GM19099 (cell line): ENCODE measurements around the gene ERC2.

ENCODE experiments used
- POLR2A ChIP-seq: IDR thresholded peaks from 3 replicates; pipeline ENCODE4 v1.6.1; 2011; ENCODE audit warnings: low read depth; ENCODE audit not compliant: insufficient read length; ENCODE audit errors: extremely low read depth

Gene ERC2

DNA sequence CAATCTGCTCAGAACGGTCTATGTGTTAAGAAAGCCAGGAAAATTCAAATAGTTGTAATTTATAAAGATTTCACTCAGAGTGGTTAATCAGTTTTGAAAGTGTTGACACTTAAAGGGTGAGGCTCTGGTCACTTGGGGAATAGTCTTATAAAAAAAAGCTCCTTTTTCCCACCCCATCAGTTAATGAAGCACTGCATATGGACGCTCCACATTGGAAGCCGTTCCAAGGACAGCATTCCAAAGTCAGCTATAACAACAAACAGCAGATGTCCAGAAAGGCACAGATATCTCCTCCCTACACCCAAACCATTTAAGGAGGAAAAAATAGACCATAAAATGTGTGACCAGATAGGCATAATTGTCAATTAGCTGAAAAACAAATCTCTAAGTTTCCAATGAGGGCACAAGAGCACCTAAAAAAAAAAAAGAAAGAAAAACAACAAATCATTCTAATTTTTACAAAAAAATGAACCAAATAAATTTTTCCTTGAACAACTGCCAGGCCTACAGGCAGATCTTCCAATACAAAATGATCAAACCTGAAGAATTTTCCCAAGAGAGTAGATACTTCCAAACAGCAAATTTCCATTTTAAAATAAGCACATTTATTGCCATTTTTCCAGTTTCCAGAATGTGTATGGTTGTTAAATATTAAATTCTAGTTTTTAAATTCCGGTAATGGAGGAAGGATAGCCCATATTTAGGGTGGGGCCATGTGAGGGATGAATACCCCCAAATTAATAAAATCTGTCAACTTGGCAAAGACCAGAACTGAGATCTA, 198.3 kb downstream of the ERC2 start:
- TF ChIP-seq POLR2A = no peak

DNA sequence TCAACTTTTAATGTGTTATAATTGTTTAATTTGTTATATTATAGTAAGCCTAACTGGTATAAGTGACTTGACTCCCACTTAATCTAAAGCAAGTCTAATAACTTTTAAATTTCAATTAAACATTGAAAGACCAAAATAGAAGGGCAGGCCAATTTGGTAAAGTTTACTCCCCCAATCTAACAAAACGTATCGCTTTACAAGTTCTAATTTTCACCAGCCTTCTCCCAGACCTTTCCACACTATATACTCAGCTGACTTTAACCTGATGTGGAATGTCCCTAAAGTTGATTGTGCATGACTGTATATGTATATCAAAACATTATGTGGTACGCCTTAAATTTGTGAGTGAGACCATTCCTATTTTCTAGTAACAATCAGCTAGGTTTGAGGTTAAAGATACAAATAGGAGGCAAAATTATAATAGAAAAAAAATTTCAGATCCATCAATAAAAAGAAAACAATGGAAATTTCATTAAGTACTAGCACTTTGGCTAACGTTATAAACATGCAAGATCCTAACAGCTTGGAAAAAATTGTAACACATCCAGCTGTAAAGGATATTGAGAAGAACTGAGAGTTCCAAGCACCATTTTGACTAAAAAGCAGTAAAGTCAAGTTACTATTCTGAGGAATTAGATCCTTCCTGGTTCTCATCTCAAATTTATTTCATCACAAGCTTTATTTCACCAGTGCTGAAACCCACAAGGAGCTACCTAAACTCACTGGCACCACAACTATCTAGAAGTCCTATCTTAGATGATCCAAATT, 199.5 kb downstream of the ERC2 start:
- no peak for TF ChIP-seq POLR2A

DNA sequence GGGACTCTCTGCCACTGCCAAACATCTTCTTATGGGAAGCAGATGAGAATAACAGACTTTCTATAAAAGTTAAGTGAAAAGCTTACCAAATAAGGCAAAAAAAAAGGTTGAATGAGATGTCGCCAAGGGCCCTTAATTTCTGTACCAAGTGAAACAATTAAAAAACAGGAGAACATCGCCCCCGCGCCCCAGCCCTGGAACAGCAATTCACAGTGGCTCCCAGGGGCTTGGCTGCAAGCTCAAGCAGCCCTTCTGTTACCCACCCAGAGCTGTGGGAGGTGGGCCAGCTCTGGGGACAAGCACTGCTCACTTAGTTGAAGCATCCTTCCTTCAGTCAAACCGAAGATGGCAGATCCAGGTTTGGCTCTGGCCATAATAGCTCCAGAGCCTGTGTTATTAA, 208.0 kb downstream of the ERC2 start:
- TF ChIP-seq POLR2A = no peak

DNA sequence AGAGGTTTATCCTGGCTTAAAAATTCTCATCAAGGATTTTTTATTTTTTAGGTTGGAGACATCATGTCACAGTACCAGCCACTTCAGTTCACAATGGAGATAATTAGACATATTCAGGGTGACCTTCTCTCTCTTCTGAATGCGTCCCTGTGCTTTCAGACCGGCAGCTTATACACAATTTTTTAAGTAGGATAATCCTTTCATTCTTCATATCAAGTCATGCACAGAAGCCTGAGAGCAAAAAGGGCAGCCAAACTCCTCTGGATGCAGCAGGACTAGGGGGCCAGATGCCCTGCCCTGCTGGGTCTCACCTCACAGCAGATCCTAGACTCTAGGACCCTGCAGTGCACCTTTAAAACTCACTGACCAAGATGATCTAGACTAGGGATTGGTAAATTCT, 210.4 kb downstream of the ERC2 start:
- TF ChIP-seq POLR2A = no peak

DNA sequence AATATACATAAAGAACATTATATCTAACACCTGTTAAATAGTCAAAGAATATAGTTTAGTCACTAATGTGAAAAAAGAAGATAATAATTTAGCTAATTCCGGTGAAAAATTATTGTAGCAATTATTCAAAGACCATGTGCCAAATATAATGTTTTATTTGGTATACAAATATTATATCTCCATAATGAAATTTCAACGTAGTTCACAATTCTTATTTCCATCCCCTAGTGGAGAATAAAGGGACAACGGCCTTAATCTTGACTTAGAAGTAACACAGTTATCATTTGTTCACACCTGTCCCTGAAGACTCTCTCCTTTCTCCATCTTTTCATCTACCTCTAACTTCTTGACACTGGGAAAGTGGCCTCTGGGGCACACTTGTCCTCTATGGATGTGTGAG, 213.4 kb downstream of the ERC2 start:
- TF ChIP-seq POLR2A = no peak

DNA sequence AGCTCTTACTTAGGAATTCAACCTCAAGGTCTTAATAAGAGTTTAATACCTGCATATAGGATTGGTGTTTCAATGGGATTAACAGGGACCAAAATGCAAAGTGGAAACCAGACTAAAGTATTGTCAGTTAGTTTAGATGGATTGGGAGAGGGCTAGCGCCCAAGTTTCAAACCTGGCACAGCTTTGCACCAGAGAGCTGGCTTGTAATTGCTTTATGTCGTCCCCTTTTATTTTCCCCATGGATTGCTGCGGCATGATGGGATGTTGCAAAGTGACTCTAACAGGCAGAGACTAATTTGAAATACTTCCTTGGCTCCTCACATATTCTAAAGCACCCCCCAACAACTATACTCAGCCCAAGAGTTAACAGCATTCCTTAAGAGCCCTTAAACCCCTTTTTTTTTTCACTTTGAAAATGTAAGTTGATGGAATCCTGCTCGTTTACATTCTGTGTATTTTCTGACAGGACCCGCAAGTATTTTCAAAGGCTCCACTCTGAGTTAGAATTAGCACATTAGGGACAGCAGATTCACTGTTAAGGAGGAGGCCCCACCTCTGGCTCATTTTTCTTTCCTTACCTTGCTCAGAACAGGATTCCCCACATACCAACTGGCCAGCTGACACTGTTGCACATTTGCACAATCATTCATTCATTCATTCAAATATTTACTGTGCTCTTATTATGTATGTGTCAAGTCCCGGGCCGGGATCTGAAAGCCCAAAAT, 214.2 kb downstream of the ERC2 start:
- TF ChIP-seq POLR2A = no peak

DNA sequence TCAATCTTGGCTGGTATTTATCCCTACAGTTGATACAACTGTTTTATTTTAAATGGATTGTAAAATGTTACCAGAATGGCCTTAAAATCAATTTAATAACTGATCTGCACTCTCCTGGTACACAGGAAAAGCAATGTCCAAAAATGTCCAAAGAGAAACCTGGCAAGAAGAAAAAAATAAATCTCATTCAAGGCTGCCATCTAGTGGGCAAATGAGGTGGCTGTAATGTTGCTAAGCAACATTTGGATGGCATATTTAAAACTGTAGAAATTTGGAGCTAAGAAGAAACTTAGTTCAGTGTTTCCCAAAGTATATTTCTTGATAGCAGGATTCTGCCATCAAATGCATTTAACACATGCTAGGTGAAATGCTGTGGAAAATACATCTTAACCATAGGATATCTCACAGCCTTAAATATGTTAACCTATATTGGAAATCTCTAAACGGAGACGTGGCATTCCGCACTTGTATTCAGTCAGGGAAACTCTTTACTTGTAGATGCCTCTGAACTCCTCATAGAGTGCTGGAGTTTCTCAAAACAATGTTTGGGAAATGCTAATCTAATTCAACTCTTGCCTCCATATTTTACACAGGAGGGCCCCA, 216.8 kb downstream of the ERC2 start:
- TF ChIP-seq POLR2A = no peak

DNA sequence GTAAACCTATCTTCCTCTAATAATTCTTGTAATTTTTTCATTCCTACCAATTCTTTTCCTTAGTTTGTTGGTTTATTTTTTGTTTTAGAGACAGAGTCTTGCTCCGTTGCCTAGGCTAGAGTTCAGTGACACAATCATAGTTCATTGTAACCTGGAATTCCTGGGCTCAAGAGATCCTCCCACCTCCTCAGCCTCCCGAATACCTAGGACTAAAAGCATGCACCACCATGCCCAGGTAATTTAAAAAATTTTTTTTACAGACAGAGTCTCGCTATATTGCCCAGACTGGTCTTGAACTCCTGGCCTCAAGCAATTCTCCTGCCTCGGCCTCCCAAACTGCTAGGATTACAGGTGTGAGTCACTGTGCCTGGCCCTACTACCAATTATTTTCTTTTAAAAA, 220.2 kb downstream of the ERC2 start:
- TF ChIP-seq POLR2A = no peak

DNA sequence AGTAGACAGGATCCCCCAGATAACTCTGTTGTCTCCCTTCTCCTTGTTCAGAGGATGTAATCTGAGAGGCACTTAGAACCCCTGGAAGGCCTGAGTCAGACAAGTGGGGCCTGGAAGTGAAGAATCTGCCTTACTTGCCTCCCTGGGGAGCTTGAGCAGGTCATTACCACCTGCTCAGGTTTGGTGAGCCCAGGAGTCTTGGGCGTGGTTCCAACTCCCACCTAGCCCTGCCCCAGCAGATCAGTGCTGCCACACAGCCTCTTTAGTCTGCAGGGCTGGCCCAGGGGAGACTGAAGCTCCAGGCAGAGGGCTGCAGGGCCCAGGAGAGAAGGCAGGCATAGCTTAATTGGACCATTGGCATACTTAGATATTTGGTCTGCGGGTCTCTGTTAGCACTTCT, 230.0 kb downstream of the ERC2 start:
- TF ChIP-seq POLR2A = no peak

DNA sequence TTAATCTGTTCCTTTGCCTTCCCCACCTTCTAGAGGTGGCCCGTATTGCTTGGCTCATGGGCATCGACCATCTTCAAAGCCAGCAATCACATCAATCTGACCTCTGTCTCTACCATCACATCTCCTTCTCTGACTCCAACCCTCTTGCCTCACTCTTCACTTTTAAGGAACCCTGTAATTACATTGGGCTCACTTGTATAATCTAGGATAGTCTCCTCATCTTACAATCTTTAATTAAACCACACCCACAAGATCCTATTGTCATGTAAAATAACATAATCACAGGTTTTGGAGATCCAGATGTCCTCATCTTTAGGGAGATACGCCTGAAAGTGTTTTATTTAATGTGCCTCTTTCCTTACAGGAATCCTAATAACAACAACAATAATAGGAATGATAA, 234.5 kb downstream of the ERC2 start:
- TF ChIP-seq POLR2A = no peak

DNA sequence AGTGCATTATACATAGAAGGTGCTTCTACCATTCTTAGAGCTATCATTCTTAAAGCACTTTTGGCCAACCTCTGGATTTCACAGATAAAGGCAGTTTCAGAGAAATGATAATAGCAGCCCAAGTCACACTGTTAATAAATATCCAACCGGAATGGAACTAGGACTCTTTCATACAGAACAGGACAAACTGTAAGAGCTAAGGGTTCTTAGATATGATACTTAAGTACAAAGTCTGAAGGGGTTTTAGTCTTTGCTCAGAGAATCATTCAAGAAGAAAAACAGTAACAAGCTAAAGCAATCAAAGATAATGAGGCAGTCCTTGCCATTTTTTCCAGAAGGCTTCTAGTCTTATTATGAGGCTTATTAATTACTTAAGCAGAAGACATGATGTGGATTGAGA, 239.0 kb downstream of the ERC2 start:
- TF ChIP-seq POLR2A = no peak

DNA sequence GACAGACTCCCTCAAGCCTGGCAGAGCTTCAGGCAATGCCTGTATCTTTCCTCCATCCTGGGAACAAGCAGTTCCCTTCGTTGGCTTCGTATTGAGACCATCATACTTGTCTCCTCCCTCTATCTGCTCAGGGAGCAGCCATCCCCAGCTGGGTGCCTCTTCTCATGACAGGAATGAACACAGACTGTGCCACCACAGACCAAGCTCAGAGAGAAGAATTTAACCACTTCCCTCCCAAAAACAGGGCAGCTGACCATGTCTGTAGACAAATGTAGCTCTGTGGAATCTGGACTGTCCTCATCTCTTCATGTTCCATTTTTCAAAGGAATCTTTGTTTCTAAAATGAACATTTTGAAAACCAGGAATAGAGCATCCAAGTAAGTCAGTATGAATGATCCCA, 245.4 kb downstream of the ERC2 start:
- TF ChIP-seq POLR2A = no peak

DNA sequence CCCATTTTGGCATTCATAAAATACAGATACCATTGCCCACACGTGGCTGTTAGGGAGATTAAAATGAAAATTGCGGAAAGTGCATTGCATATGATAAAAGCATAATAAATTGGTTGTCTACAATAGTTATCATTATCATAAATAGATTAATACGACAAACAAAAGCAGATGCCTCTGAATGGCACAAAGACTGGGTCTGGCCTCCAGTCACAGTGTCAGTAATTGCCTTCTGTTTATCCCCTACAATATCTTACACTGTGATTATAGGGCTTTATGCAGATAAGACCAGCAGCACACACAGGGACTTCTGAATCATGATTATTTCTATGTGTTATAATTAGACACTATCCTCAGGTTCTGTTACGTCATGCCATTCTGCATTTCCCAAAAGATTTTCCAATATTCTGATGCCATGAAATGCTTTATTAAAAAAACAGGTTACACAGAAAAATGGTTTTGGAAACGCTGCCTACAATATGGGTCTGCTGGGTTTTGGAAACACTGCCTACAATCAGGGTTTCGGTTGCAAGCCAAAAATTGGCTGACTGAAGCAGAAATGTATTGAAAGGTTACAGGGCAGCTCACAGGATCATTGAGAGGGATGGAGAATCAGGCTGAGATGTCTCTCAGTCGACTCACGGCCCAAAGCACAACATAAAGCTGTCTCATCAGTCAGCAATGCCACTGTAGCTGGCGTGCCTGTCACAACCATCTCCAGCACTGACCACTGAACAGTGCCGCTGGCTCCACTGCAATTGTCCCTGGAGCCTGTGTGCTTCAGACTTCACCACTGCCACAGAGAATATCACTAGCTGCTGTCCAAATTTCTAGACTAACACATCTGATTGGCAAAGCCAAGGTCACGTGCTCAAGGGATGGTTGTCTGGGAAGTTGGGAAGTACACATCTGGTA, 248.1 kb downstream of the ERC2 start:
- no peak for TF ChIP-seq POLR2A
